GM18951 (cell line): ENCODE data around the gene DOCK4.

Experiments
- POLR2A ChIP-seq: IDR thresholded peaks from 4 replicates; pipeline ENCODE4 v1.6.1; 2011; ENCODE audit warnings: mild to moderate bottlenecking; ENCODE audit not compliant: insufficient read length, insufficient read depth; ENCODE audit errors: extremely low read depth
- in situ Hi-C: fragments of 300-500 bp; cut with MboI; formaldehyde crosslinking; loops from one replicate; pipeline ENCODE4 v1.12.0; 2022; ENCODE audit warnings: low sequenced_read_pairs, mixed read lengths, inconsistent platforms; ENCODE audit not compliant: unreplicated experiment

Gene DOCK4

DNA sequence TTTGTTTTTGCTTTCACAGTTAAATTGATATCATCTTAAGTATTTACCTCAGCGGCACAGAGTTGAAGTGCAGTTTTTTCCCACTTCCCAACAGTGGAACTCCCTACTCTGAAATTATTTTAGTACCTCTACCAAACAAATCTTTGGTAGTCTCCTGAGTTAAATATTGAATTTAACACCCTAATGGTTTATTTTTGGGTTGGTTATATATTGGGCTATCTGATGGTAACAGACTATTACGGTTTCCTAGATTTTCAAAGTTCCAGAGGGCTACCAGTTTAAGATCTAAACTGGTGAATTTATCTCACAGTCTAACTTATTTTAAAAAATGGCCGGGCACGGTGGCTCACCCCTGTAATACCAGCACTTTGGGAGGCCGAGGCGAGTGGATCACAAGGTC lies 1.6 kb upstream of the DOCK4 start:
- in situ Hi-C loops = no loop called here
- no peak for TF ChIP-seq POLR2A

GRCh38 chr7:112206991-112207592 lies 893 bp upstream of the DOCK4 start:
- TF ChIP-seq POLR2A = no peak
- in situ Hi-C loops = no loop called here

- no peak for TF ChIP-seq POLR2A
- in situ Hi-C loops = no loop called here
These were observed 609 bp downstream of the DOCK4 start for GRCh38 chr7:112205343-112206237.

- in situ Hi-C loops = no loop called here
- TF ChIP-seq POLR2A = no peak
These were observed 1.5 kb downstream of the DOCK4 start for GRCh38 chr7:112204499-112205342.

GRCh38 chr7:112203365-112203739 lies 2.8 kb downstream of the DOCK4 start:
- no peak for TF ChIP-seq POLR2A
- in situ Hi-C loops = no loop called here

- in situ Hi-C loops = no loop called here
- no peak for TF ChIP-seq POLR2A
These were observed 3.4 kb downstream of the DOCK4 start for GRCh38 chr7:112202816-112203215.

DNA sequence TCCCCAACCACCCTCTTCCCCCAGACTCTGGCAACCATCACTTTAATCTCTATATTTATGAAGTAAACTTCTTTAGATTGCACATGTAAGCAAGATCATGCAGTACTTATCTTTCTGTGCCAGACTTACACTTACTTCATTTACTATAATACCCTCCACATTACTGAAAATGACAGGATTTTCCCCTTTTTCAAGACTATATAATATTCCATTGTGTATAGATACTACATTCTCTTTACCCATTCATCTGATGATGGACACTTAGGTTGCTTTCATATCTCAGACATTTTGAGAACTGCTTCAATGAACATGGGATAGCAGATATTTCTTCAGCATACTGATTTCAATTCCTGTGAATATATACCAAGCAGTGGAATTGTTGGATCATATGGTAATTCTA lies 4.4 kb downstream of the DOCK4 start:
- TF ChIP-seq POLR2A = no peak
- in situ Hi-C loops = no loop called here

DNA sequence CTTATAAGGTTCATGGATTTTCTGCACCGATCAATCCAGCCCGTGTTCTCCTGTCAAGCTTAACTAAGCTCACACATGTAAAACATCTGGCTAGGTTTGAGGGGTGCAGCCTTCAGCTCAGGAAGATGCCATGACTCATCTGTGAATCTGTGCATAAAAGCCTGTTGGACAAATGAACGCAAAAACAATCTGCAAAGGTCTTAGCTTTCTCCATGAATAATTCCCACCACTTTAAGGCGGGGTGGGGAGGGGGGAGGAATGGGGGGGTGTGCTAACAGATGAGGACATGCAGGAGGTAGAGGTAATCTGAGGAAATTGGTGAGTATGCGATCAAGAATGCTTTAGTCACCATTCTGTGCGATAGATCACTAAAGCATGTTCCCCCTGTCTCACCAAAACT lies 4.8 kb downstream of the DOCK4 start:
- in situ Hi-C loops = no loop called here
- no peak for TF ChIP-seq POLR2A

DNA sequence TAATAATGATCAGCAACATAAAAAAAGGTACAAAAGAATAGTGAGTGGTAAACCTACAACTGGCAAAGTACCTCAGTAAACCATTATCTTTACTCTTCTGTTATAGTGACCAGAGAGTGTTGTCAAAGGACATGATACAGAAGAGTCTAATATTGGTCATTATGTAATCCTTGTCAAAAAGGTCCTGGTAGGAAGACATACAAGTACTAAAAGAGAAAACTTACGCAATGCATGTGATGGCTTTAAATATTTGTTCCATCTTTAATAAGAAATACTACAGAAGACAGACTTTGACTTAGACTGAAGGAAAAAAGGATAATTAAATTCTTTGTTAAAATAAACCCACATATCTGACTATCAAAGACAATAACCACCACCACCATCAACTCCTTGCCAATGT lies 6.5 kb downstream of the DOCK4 start:
- in situ Hi-C loops = no loop called here
- no peak for TF ChIP-seq POLR2A

GRCh38 chr7:112199035-112199655 lies 7.1 kb downstream of the DOCK4 start:
- in situ Hi-C loops = no loop called here
- no peak for TF ChIP-seq POLR2A

- in situ Hi-C loops = no loop called here
- no peak for TF ChIP-seq POLR2A
These were observed 8.9 kb downstream of the DOCK4 start for GRCh38 chr7:112197322-112197721.

- in situ Hi-C loops = no loop called here
- TF ChIP-seq POLR2A = no peak
These were observed 10.5 kb downstream of the DOCK4 start for GRCh38 chr7:112195717-112196116.

GRCh38 chr7:112193915-112194502 lies 12.2 kb downstream of the DOCK4 start:
- in situ Hi-C loops = no loop called here

More at GRCh38 chr7:112193915-112194502, 12.2 kb downstream of the DOCK4 start:
- TF ChIP-seq POLR2A = no peak
